MV-4-11 (cell line): ENCODE results near the gene DAGLA.

ENCODE experiments used
- DNase-seq: peaks from one replicate; lab custom pipeline; 2025; lab: John Stamatoyannopoulos, UW

The DAGLA gene

DNA sequence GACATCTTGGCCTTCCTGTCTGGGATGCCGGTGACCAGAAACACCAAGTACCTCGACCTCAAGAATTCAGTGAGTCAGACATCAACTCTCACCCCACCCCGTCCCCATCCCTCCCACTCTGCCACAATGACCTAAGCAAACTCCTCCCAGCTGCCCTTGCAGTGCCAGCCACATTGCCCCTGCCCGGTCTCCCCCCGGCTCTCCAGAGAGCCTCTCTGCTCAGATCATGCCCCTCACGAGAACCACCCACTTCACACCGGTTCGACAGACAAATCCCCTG, 48.7 kb downstream of the DAGLA start:
- peak; percentile 24 for DNase-seq

DNA sequence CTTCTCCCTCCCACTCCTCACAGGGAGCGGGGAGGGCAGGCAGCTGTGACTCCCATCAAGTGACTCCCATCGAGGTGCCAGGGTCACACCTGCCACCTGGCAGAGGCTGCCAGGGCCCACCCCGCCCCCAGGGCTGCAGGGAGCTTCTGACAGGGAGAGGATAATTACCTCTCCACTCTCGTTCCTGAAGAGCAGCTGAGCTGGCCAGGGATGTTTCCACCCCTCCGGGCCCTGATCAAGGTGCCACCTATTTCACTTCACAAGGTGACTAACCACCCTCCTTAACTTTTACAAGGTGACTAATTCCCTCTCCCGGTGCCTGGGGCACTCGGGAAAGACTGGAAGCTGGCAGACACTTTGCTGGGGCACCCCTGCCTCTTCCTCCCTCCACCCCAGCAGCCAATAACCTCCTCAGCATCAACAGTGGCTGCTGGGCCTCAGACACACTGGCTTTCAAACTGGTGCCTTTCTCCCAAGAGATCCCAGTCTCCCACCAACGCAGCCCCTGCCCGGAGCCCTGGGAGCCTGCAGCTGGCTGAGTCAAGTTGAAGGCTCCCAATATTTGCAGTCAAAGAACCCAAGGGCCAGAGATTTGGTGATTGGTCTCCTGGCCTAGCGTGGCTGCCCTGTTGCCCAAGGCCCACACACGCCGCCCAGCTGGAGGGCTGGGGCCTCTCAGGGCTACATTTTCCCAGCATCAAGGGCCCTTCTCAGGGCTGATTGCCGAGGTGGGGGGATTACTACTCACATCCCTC, 50.2 kb downstream of the DAGLA start:
- no peak for DNase-seq

DNA sequence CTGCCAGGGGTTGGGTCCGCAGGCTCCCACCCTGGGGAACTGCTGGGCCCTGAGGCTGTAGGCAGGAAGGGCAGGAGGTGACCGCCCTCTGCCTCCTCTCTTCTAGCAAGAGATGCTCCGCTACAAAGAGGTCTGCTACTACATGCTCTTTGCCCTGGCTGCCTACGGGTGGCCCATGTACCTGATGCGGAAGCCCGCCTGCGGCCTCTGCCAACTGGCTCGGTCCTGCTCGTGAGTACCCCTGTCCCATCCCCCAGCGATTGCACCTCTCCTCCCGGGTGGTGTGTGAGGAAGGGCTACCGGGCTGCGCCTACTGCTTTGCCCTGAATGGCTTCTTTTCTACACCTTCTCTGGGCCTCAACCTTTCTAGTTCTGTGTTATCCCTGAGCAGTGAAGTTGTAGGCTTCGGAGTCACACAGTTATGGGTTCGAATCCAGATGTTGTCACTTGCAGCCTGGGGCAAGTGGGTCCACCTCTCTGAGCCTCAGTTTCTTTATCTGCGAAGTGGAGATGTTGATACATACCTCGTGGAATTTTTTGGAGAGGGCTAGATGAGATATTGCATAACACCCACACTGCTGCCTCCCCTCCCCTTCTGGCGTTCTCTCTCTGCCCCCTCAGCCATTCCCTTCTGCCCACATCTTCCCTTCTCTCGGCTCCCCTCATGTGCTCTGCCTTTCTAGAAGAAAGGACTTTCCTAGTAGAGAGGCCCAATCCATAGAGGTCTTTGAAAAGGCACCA, 51.2 kb downstream of the DAGLA start:
- no peak for DNase-seq

DNA sequence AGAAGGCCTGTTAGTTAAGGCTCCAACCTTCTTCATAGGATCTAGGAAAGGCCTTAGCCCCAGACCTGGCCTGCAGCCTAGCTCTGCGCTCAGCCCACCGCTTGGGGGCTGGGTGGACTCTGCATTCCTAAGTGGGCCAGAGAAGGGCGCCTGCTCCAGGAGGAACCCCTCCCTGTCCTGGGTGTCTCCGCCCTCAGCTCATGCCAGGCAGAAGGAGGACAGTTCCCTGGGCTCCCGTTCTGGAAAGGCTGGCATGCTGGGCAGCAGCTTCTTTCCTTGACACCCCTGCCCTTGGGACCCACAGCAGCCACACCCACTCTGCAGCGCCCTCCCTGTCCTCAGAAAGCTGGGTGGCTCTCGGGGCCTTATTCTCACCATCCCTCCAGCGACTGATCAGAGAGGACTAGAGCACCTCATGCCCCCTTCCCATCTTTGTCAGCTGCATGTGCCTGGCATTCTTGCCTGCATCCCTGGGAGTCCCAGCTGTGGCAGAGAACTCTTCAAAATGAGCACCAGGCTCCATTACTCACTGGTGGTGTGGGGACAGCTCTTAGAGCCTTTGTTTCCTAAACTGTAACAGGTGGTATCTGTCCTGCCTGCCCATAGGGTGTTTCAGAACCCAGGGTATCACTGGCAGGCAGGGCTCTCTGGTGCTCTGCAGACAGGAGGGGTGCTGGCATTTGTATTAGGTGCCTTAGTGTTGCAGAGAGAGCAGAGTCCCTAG, 51.9 kb downstream of the DAGLA start:
- no peak for DNase-seq

DNA sequence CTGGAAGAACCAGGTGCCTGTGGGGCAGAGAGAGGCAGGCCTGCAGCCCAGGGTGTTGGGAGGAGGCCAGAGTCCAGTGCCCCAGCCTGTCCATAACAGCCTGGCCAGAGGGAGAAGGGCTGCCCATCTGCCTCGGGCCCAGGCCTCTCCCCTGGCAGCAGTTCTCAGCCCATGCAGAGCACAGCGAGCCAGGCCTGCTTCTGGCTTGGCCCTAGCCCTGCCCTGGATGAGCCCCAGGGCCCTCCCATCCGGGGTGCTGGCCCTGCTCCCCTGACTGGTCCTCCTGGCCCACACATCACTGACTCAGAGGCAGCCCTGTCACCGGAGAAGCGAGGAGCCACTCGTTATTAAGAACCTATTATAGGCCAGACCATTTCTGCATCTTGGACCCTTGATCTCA, 52.5 kb downstream of the DAGLA start:
- DNase-seq: no peak

DNA sequence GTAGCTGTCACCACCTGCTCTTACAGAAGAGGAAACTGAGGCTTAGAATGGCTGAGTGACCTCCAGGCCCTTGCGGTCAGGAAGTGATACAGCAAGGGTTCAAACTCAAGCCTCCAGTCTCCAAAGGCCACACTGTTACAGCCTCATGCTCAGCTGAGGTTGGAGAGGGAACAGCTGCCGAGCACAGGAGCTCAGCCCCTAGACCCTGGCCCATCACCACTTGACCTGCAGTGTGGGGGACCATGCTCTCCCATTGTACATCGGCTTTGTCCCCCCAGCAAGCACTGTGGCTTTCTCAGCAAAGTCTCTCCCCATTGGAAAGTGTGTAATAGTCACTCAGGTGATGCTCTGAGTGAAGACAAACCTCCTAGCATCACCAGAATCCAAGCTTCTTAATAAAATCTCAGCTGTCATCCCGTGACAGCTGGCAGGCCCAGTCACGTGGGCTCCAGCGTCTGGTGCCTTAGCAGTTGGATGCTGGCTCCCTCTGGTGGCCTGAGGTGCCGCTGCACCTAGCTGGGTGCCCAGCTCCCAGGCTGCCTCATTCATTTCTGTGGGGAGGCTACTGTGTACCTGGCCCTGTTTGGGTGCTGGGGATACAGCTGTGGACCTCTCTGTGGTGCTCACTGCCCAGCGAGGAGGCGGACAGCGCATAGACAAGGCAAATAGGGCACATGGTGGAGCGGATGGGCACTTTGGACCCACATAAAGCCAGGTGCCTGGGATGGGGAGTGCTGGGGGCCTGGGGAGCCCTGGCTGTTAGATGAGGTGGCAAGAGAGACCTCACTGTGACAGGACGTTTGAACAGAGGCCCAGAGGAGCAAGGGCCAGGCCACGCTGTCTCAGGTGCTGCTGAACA, 53.2 kb downstream of the DAGLA start:
- DNase-seq: peak; percentile 74

DNA sequence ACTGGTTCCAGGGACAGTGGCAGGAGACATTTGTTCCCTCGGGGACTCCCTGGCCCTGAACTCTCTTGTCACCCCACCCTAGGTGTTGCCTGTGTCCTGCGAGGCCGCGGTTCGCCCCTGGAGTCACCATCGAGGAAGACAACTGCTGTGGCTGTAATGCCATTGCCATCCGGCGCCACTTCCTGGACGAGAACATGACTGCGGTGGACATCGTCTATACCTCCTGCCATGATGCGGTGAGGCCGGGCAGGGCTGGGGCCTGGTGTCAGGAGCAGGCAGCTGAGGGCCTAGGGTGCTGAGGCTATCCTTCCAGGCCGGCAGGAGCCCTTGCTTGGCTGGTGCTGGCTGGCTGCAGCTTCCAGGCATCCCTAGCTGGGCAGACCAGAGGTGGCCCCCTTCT, 54.6 kb downstream of the DAGLA start:
- no peak for DNase-seq

DNA sequence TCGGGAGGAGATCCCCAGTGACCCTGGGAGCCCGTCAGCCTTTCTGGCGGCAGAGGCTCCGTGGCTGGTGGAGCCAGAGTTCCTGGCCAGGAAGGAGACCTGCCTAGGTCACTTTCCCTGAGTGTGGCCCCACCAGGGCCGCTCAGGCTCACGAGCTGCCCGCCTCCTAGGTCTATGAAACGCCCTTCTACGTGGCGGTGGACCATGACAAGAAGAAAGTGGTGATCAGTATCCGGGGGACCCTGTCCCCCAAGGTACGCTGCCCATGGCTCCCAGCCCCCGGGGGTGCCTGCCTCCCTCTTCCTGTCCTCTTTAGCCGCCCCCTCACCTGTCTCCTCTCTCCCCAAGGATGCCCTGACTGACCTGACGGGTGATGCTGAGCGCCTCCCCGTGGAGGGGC, 55.2 kb downstream of the DAGLA start:
- DNase-seq: no peak

DNA sequence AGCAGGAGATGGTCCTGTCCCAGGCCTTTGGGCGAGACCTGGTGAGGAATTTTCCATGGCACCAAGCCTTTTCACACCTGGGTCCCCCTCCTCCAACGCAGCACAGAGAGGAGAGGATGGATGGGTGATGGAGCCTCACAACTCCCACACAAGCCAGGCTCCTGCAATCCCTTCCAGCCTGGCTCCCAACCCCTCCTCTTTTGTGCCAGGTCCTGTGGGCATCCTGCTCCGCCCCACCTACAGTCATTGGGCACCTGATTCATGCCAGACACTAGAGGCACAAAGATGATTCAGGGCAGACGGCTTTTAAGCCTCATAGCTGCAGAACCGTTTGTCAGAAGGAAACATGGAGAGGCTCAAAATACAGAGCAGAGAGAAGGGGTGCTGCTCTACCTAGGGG, 56.1 kb downstream of the DAGLA start:
- no peak for DNase-seq

DNA sequence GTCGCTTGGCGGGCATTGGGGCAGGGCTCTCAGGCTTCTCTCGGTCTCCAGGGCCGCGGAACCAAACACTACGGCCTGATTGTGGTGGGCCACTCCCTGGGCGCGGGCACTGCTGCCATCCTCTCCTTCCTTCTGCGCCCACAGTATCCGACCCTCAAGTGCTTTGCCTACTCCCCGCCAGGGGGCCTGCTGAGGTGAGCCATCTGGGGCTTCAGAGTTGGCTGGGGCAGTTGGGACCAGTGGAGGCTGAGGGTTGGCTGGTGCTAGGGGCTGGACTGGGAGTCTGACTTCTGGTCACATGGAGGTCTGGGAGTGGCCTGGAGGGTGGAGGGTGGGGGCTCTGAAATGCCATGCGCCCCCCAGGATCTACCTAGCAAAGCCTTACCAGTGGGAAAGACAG, 56.9 kb downstream of the DAGLA start:
- DNase-seq: no peak

DNA sequence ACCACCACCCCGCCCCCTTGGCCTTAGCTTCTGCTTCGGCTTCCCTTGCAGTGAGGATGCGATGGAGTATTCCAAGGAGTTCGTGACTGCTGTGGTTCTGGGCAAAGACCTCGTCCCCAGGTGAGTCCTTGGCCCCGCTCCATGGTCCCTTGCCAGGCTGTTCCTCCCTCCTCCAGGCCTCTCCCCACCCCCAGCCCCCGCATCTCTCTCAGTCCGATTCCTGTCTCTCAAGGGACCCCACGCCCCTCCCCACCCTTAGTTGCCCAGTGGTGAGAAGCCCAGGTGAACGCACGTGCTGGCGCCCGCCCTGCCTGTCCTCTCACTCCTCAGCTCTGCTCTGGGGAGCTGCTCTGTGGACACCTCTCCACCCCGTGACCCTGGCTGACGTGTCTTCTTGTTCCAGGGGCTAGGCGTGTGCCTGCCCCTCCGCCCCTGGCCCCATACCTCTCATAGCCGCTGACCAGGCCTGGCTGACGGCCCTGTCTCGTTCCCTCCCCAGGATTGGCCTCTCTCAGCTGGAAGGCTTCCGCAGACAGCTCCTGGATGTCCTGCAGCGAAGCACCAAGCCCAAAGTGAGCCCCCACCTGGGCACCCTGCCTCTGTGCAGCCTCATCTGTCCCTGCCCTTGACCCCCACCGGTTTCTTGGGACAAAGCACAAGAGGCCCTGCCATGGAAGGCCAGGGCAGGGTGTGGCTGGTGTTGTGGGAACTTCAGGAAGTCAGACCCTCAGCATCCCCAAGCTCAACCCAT, 57.6 kb downstream of the DAGLA start:
- no peak for DNase-seq

DNA sequence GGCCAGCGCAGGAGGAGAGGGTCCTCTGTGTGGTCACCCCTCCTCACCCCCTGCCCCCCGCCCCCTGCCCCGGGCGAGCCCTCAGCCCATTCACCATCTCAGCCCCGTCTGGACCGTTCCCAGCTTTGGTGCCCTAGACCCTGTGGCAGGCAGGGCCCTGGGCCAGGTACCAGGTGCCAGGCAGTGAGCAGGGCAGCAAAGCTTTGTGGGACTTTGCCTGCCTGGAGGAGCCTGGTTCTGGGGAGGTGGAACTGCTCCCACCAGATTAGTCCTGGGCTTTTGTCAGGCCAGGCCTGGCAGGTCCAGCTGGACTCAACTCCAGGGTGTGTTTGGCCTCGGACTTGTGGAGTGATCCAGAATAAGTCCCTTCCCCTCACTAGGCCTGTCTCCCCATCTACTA, 58.6 kb downstream of the DAGLA start:
- DNase-seq: no peak

DNA sequence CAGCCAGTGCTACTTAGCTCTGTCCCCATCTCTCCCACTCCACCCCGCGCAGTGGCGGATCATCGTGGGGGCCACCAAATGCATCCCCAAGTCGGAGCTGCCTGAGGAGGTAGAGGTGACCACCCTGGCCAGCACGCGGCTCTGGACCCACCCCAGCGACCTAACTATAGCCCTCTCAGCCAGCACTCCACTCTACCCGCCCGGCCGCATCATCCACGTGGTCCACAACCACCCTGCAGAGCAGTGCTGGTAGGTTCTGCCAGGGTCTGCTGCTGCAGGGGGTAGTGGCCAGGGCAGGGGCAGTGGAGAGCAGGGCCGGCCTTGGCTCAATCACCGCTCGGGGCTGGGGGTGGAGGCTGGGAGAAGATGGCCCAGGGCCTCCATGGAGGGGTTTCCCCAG, 59.2 kb downstream of the DAGLA start:
- no peak for DNase-seq

DNA sequence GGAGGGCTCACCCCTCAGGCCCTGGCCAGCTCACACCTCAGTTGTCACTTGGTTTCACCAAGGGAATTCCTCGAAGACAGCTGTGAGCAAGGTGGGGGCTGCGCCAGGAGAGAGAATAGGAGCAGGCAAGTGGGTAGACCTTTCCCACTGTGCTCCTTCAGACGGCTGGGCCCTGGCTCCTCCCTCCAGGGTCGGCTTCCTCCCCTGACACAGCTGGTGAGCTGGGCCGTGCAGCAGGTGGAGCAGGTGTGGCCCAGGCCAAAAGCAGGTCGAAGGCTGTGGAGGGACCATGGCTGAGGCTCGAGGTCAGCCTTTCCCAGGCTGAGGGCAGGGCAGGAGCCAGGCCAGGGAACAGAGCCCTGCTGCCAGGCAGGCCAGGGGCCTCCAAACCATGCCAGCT, 59.8 kb downstream of the DAGLA start:
- DNase-seq: no peak

DNA sequence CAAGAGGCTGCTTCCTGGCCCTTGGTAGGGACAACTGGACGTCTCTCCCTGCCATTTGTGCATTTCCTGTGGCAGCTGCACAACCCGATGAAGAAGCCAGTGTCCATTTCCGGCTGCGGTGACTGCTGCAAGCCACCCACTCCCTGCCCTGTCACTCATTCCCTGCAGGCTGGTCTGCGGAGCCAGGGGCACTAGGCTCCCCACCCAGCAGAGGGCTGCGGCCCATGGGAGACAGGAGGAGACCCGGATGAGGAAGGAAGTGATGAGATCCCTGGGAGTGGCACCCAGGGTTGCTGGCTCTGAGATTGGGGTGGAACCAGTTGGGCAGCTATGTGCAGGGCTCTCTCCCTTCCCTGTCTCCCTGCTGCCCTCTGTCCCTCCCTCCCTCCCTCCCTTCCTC, 62.2 kb downstream of the DAGLA start:
- DNase-seq: peak; percentile 74

DNA sequence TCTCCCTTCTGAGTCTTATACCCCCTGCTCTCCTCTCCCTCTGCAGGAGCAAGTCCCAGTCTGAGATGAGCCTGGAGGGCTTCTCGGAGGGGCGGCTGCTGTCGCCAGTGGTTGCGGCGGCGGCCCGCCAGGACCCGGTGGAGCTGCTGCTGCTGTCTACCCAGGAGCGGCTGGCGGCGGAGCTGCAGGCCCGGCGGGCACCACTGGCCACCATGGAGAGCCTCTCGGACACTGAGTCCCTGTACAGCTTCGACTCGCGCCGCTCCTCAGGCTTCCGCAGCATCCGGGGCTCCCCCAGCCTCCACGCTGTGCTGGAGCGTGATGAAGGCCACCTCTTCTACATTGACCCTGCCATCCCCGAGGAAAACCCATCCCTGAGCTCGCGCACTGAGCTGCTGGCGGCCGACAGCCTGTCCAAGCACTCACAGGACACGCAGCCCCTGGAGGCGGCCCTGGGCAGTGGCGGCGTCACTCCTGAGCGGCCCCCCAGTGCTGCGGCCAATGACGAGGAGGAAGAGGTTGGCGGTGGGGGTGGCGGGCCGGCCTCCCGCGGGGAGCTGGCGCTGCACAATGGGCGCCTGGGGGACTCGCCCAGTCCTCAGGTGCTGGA, 63.4 kb downstream of the DAGLA start:
- no peak for DNase-seq

DNA sequence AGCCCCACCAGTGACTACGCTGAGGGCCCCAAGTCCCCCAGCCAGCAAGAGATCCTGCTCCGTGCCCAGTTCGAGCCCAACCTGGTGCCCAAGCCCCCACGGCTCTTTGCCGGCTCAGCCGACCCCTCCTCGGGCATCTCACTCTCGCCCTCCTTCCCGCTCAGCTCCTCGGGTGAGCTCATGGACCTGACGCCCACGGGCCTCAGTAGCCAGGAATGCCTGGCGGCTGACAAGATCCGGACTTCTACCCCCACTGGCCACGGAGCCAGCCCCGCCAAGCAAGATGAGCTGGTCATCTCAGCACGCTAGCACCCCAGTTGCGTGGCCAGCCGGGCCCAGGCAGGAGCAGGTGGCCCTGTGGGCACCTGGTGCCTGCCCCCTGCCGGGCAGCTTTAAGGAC, 64.0 kb downstream of the DAGLA start:
- no peak for DNase-seq

DNA sequence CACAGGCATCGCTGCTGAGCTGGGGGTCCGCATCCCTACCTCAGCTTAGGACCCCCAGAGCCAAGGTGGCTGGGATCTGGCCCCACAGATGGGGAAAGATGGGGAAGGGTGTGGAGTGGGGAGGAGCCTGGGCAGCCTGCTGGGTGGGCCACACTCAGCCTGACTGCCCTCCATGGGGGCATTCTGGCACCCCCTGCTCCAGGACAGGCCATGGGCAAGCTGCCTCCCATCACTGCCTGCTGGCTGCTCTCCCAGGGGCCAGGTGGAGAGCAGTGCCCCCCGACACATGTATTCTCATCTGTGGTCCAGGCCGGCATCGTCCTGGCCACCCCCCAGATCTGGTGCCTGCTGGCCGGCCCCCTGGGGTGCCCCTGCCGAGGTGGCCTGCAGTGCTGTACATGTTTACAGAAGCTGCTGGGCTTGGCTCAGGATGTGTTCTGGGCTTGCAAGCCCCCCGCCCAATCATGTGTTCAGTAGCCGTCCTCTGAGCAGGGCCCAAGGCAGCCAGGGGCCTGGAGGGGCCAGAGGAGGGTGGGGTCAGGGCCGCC, 64.5 kb downstream of the DAGLA start:
- DNase-seq: no peak

DNA sequence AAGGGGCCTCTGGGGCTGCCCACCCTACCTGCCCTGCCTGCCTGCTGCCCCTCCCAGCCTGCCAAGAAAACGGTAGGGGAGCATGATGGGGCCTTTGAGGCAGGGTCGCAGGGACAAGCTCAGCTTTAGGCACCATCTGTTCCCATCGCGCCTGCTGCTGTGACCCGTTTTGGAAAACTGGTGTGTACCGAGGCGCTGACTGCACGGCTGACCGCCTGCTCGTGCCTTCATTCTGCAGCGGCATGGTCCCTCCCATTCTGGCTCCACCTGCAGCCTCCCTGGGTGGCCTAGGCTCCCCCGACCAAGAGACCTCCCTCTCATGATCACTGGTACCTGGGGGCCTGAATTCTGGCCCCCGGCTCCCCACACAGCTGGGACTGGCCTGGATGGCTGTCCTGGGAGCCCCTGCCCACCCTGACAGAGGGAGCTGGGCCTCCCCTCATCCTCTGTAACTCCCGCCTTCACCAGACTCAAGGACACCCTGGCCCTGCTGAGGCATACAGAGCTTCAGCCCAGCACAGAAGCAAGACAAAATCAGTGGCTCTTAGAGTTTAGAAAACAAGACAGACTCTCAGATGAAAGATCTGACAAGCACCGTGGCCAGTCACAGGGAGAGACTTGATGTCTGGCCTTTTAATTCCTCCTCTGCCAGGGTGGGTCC, 65.7 kb downstream of the DAGLA start:
- DNase-seq: no peak

DNA sequence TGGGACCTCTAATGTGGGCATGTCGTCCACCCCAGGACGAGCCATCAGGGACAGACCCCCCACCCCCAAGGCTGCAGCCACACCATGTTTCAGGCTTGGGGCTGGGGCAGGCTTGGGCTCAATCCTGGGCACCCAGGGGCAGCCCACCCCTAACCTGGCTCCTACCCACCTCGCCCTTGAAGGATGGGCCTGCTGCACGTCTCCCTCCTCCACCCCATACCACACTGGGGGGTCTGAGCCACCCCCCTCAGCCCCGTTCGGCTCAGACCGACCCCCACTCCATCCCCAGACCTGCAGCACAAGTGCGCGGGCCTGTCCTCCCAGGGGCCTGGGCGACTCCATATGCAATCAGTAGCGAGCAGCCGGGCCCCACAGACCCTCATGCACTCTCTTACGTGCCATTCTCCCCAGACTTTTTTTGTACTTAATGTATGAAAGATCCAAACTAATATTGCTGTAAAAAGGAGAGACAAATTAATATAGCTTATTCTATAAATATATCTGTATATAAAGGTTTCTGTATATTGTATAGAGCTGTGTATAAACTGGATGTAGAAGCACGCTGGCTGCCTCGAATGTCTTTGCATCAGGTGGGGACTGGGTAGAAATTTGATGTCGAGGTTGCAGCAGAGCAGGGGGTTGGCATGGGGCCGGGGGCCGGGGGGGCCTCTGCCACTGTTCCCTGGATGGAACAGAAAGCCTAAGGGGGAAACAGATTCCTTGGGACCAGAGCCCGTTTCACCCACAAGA, 66.4 kb downstream of the DAGLA start:
- DNase-seq: no peak
